MCF 10A (cell line): Measurements from ENCODE around the gene SMARCD3. TPM values are rescaled to one million over a fixed set of nuclear protein-coding genes. Genes with fewer than 3 reads are reported as not detected.

Experiments
- BruUV-seq: library from RNA; stranded (reverse); fragments of 400-500 nt; replicated peaks from 2 replicates; lab custom pipeline; 2021; lab: Mats Ljungman, UMichigan
- CTCF ChIA-PET: fragments of 300-600 bp; sonication (Branson Sonifier 250); formaldehyde crosslinking; extraction: SDS; loops from one replicate; lab custom pipeline; 2021; ENCODE audit warnings: antibody characterized with exemption, inconsistent platforms; lab: Yijun Ruan, JAX
- POLR2A ChIA-PET: fragments of 300-600, 350-650 bp; sonication (Branson Sonifier 250); formaldehyde crosslinking; extraction: SDS; loops from one replicate; lab custom pipeline; 2020; ENCODE audit warnings: antibody characterized with exemption, inconsistent platforms; lab: Yijun Ruan, JAX
- DNase-seq: peaks from one replicate; pipeline ENCODE4 v3.0.0-alpha.2; 2018; ENCODE audit not compliant: unreplicated experiment
- H3K27ac Mint-ChIP-seq: one replicate; pipeline ENCODE4 v1.8.0; 2022; ENCODE audit warnings: mild to moderate bottlenecking, low read depth, mixed read lengths; ENCODE audit not compliant: unreplicated experiment
- H3K27me3 Mint-ChIP-seq: one replicate; pipeline ENCODE4 v1.8.0; 2022; ENCODE audit warnings: mixed read lengths; ENCODE audit not compliant: insufficient read depth, unreplicated experiment
- H3K36me3 Mint-ChIP-seq: one replicate; pipeline ENCODE4 v1.8.0; 2022; ENCODE audit warnings: mild to moderate bottlenecking, moderate library complexity, mixed read lengths; ENCODE audit not compliant: insufficient read depth, unreplicated experiment
- H3K4me1 Mint-ChIP-seq: one replicate; pipeline ENCODE4 v1.8.0; 2022; ENCODE audit warnings: mixed read lengths; ENCODE audit not compliant: insufficient read depth, unreplicated experiment
- H3K4me3 Mint-ChIP-seq: one replicate; pipeline ENCODE4 v1.8.0; 2022; ENCODE audit warnings: mild to moderate bottlenecking, moderate library complexity, mixed read lengths; ENCODE audit not compliant: unreplicated experiment
- H3K9me3 Mint-ChIP-seq: one replicate; pipeline ENCODE4 v1.8.0; 2022; ENCODE audit warnings: mixed read lengths; ENCODE audit not compliant: unreplicated experiment
- intact Hi-C: fragments of 100-400 bp; cut with micrococcal nuclease; formaldehyde crosslinking; loops from 2 replicates; pipeline ENCODE4 v1.14.1; 2022
- total RNA-seq: library from RNA; stranded (reverse); gene quantifications from 2 replicates; pipeline ENCODE4 v1.2.3, GENCODE V29; 2022
- TF ChIP-seq, protein P1 (sequence below): fragments of 200-600 bp; IDR thresholded peaks from one replicate; pipeline ENCODE4 v1.8.0; 2022; ENCODE audit warnings: antibody characterized with exemption, mild to moderate bottlenecking; ENCODE audit not compliant: unreplicated experiment

Gene SMARCD3
- total RNA-seq, 1 experiment from 2014 or later = 3.8 TPM

DNA sequence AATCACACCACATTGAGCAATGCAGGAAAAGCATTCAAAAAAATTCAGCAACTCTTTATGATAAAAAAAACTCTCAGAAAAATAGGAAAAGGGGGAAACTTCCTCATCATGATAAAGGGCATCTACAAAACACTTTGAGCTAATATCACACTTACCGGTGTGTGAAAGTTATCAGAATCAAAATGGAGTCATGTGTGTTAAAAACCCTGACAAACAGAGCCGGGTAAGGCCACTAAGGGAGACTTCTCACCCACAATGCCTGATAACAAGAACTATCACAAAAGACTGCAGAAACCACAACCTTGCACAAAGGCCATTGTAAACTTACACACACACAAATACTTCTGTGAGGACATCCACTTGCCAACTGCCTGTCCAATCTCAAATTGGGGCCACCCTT lies 34.8 kb upstream of the SMARCD3 start:
- H3K4me1 Mint-ChIP-seq = no peaks in the 10 kb centered on the region

DNA sequence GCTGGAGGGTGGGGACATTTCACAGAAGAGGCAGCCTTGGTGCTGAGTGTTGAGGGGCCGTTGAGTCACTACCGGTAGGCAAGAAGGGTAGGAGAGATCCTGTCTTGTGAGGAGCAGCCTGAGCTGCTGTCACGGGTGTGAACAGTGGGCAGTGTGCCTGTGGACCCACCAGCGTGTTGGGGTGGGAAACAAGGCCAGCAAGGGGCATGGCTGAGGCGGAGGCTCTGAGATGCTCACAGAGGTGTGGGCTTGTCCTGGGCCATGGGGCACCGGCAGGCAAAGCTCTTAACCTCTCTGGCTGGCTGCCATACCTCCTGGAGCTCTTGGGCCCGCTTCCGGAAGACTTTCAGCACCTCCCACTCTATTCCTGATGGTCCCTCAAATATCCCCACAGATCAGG lies 33.6 kb upstream of the SMARCD3 start:
- TF ChIP-seq, protein P1, sequence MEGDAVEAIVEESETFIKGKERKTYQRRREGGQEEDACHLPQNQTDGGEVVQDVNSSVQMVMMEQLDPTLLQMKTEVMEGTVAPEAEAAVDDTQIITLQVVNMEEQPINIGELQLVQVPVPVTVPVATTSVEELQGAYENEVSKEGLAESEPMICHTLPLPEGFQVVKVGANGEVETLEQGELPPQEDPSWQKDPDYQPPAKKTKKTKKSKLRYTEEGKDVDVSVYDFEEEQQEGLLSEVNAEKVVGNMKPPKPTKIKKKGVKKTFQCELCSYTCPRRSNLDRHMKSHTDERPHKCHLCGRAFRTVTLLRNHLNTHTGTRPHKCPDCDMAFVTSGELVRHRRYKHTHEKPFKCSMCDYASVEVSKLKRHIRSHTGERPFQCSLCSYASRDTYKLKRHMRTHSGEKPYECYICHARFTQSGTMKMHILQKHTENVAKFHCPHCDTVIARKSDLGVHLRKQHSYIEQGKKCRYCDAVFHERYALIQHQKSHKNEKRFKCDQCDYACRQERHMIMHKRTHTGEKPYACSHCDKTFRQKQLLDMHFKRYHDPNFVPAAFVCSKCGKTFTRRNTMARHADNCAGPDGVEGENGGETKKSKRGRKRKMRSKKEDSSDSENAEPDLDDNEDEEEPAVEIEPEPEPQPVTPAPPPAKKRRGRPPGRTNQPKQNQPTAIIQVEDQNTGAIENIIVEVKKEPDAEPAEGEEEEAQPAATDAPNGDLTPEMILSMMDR = no peak
- H3K27ac Mint-ChIP-seq = no peak overlapping the region
- no peaks in the 10 kb centered on the region for H3K4me1 Mint-ChIP-seq
- BruUV-seq = no TSS peak
- DNase-seq = no peak
- POLR2A ChIA-PET = interaction anchor here (0.7 kb wide), 1 partner anchor 131 kb away, joined by 4 read pairs; no protein-coding TSS in a partner anchor
- no peaks in the 10 kb centered on the region for H3K9me3 Mint-ChIP-seq
- intact Hi-C loops = no loop called here
- H3K4me3 Mint-ChIP-seq = no peak overlapping the region
- CTCF ChIA-PET = interaction anchor here (0.9 to 1.2 kb wide), 4 partner anchors 11 to 70 kb away, joined by 3 to 5 read pairs (median 4); no protein-coding TSS in a partner anchor
- no peaks in the 10 kb centered on the region for H3K36me3 Mint-ChIP-seq
- peaks cover 55% of the 10 kb centered on the region for H3K27me3 Mint-ChIP-seq

More for the DNA sequence above, 34.8 kb upstream of the SMARCD3 start:
- Mint-ChIP-seq H3K9me3 (no peaks in the 10 kb centered on the region), H3K27ac (no peak overlapping the region), H3K36me3 (no peaks in the 10 kb centered on the region), H3K27me3 (peaks cover 55% of the 10 kb centered on the region), H3K4me3 (no peak overlapping the region)
- CTCF ChIA-PET = interaction anchor here (0.5 to 0.6 kb wide), 2 partner anchors 69 to 165 kb away, joined by 3 to 4 read pairs; no protein-coding TSS in a partner anchor
- intact Hi-C loops = no loop called here
- TF ChIP-seq, protein P1 = no peak
- POLR2A ChIA-PET = no interaction called here
- no peak for DNase-seq
- no TSS peak for BruUV-seq

DNA sequence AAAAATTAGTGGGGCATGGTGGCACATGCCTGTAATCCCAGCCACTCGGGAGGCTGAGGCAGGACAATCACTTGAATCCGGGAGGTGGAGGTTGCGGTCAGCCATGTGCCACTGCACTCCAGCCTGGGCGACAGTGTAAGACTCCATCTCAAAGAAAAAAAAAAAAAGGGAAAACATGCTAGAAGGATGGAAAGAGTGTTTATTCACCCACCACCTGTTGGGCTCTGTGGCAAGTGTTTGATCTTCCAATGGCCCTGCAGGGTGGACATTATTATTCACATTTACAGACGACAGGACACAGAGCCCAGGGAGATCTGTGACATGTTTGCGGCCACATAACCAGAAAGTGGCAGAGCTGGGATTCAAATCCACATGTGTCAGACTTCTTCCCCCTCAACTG lies 33.2 kb upstream of the SMARCD3 start:
- intact Hi-C loops = no loop called here
- H3K27ac Mint-ChIP-seq = no peak overlapping the region
- POLR2A ChIA-PET = no interaction called here
- no peak overlapping the region for H3K4me3 Mint-ChIP-seq
- CTCF ChIA-PET = interaction anchor here (1.1 to 1.2 kb wide), 3 partner anchors 11 to 38 kb away, joined by 3 to 5 read pairs (median 4); no protein-coding TSS in a partner anchor
- DNase-seq = no peak
- H3K9me3 Mint-ChIP-seq = no peaks in the 10 kb centered on the region
- peaks cover 55% of the 10 kb centered on the region for H3K27me3 Mint-ChIP-seq
- H3K4me1 Mint-ChIP-seq = no peaks in the 10 kb centered on the region
- TF ChIP-seq, protein P1 = no peak
- no TSS peak for BruUV-seq
- H3K36me3 Mint-ChIP-seq = no peaks in the 10 kb centered on the region

DNA sequence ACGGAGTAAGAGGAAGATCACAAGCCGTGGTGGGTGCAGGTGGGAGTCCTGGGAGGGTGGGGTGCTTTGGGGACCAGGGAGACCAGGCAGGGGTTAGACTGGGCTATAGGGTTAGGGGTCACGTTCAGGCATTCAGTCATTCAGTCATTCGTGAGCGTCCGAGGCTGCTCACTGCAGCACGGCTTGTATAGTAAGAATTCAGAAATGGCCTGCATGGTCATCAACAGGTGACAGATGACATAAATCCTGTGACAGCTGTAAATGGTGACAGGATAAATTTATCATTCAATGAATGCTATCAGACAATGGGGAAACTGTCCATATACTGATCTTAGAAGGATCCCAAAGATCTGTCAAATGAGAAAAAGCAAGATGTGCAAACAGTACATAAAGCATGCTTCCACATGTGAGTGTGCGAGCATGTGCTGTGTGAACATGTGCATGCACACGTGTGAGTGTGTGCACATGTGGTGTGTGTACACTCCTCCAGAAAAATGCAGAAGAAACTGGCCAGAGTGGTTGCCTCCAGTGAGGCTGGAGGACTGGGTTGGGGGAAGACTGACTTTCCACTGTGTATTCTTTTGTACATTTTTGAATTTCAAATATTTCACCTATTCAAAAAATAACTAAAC lies 32.0 kb upstream of the SMARCD3 start:
- H3K9me3 Mint-ChIP-seq = no peaks in the 10 kb centered on the region
- TF ChIP-seq, protein P1 = no peak
- H3K4me1 Mint-ChIP-seq = no peaks in the 10 kb centered on the region
- ChIA-PET POLR2A (no interaction called here), CTCF (interaction anchor here (0.6 kb wide), 1 partner anchor 20 kb away, joined by 3 read pairs; no protein-coding TSS in a partner anchor)
- intact Hi-C loops = no loop called here
- H3K4me3 Mint-ChIP-seq = no peak overlapping the region
- BruUV-seq = no TSS peak
- peaks cover 61% of the 10 kb centered on the region for H3K27me3 Mint-ChIP-seq
- H3K27ac Mint-ChIP-seq = no peak overlapping the region
- H3K36me3 Mint-ChIP-seq = no peaks in the 10 kb centered on the region
- no peak for DNase-seq
